GM19238 (cell line): ENCODE data around the gene TP73.
A peak's percentile ranks its signal among the peaks of the same experiment; 100 is the strongest.

ENCODE experiments used
- DNase-seq: peaks from one replicate; pipeline ENCODE4 v3.0.0; 2011; ENCODE audit warnings: low spot score; ENCODE audit not compliant: insufficient read length

The TP73 gene

GRCh38 chr1:3671371-3672180, 19.3 kb downstream of the TP73 start:
- DNase-seq: no peak

- no peak for DNase-seq
These were observed 20.1 kb downstream of the TP73 start for GRCh38 chr1:3672231-3672970.

- DNase-seq: no peak
These were observed 20.6 kb downstream of the TP73 start for GRCh38 chr1:3672971-3673361.

- no peak for DNase-seq
These were observed 21.2 kb downstream of the TP73 start for GRCh38 chr1:3673381-3674099.

- no peak for DNase-seq
These were observed 22.1 kb downstream of the TP73 start for GRCh38 chr1:3674100-3675094.

- no peak for DNase-seq
These were observed 23.1 kb downstream of the TP73 start for GRCh38 chr1:3675436-3675835.

GRCh38 chr1:3676581-3677470, 24.5 kb downstream of the TP73 start:
- peak; percentile 73 for DNase-seq

- DNase-seq: no peak
These were observed 25.2 kb downstream of the TP73 start for GRCh38 chr1:3677484-3677883.

GRCh38 chr1:3678361-3679097, 26.2 kb downstream of the TP73 start:
- no peak for DNase-seq

GRCh38 chr1:3679098-3679555, 26.8 kb downstream of the TP73 start:
- no peak for DNase-seq

GRCh38 chr1:3679799-3680453, 27.6 kb downstream of the TP73 start:
- DNase-seq: no peak

GRCh38 chr1:3680488-3681230, 28.3 kb downstream of the TP73 start:
- DNase-seq: no peak

GRCh38 chr1:3681231-3681897, 29.0 kb downstream of the TP73 start:
- DNase-seq: no peak

- DNase-seq: no peak
These were observed 29.8 kb downstream of the TP73 start for GRCh38 chr1:3681898-3682806.

- no peak for DNase-seq
These were observed 30.9 kb downstream of the TP73 start for GRCh38 chr1:3683197-3683596.

GRCh38 chr1:3683992-3684391, 31.7 kb downstream of the TP73 start:
- DNase-seq: no peak
